CD4-positive, CD25-positive, alpha-beta regulatory T cell (primary cell): Measurements from ENCODE around the gene MARCOL. TPM values are rescaled to one million over a fixed set of nuclear protein-coding genes. Genes with fewer than 3 reads are reported as not detected.

Experiments
- ATAC-seq, 2 donors: fragments of 150-1000 bp; cut with Tn5 transposase; one replicate each; pipeline ENCODE4 v1.10.0; 2021; ENCODE audit warnings: low read depth in 2 of 2, moderate number of reproducible peaks in 2 of 2, moderate library complexity in 1 of 2
- DNase-seq, 3 donors: peaks; one replicate each; pipeline versions ENCODE4 v3.0.0 to v3.0.0-alpha.2; 2012 to 2022; ENCODE audit warnings: mixed read lengths in 1 of 3
- H3K27ac ChIP-seq: one replicate; pipeline ENCODE4 v1.7.0; 2013; ENCODE audit warnings: mild to moderate bottlenecking, low read length; ENCODE audit not compliant: insufficient read depth, poor library complexity, severe bottlenecking
- H3K27me3 ChIP-seq: one replicate; pipeline ENCODE4 v1.7.0; 2013; ENCODE audit warnings: low read length; ENCODE audit not compliant: control insufficient read depth, insufficient read depth
- H3K36me3 ChIP-seq: one replicate; pipeline ENCODE4 v1.7.0; 2013; ENCODE audit warnings: mild to moderate bottlenecking, low read length, moderate library complexity; ENCODE audit not compliant: control insufficient read depth, insufficient read depth
- H3K4me1 ChIP-seq: 2 replicates; pipeline ENCODE4 v1.7.0; 2013; ENCODE audit warnings: mild to moderate bottlenecking, low read length; ENCODE audit not compliant: insufficient read depth, control insufficient read depth, poor library complexity, severe bottlenecking
- H3K4me3 ChIP-seq: one replicate; pipeline ENCODE4 v1.7.0; 2013; ENCODE audit warnings: low read depth, mild to moderate bottlenecking, low read length, moderate library complexity
- H3K9me3 ChIP-seq, 2 experiments: 1 replicate in 1 of 2; 2 replicates in 1 of 2; pipeline ENCODE4 v1.7.0; 2013; ENCODE audit warnings: low read length in 2 of 2, mild to moderate bottlenecking in 1 of 2, moderate library complexity in 1 of 2; ENCODE audit not compliant: control insufficient read depth in 2 of 2
- H3K27ac Mint-ChIP-seq, 3 donors: one replicate each; pipeline ENCODE4 v1.8.0; 2020 to 2022; ENCODE audit warnings: mild to moderate bottlenecking in 3 of 3, mixed read lengths in 3 of 3, moderate library complexity in 2 of 3
- H3K27me3 Mint-ChIP-seq: one replicate; pipeline ENCODE4 v1.8.0; 2022; ENCODE audit warnings: mild to moderate bottlenecking, mixed read lengths
- H3K36me3 Mint-ChIP-seq: one replicate; pipeline ENCODE4 v1.8.0; 2020; ENCODE audit warnings: mixed read lengths
- H3K4me1 Mint-ChIP-seq, 4 donors: one replicate each; pipeline ENCODE4 v1.8.0; 2020 to 2022; ENCODE audit warnings: mixed read lengths in 4 of 4, mild to moderate bottlenecking in 1 of 4
- H3K4me3 Mint-ChIP-seq, 4 donors: one replicate each; pipeline ENCODE4 v1.8.0; 2020 to 2022; ENCODE audit warnings: mild to moderate bottlenecking in 4 of 4, mixed read lengths in 4 of 4, moderate library complexity in 3 of 4
- H3K9me3 Mint-ChIP-seq, 7 donors: one replicate each; pipeline ENCODE4 v1.8.0; 2020 to 2022; ENCODE audit warnings: mixed read lengths in 7 of 7, mild to moderate bottlenecking in 3 of 7, moderate library complexity in 2 of 7
- polyA plus RNA-seq, 4 donors: library from polyadenylated mRNA; unstranded; fragments of 300-500 nt; fragmentation: Illumina TruSeq; gene quantifications; one replicate each; pipeline ENCODE4 v1.2.3, GENCODE V29; 2021
- total RNA-seq: library from RNA; stranded (reverse); gene quantifications from one replicate; pipeline ENCODE4 v1.2.3, GENCODE V29; 2022

The MARCOL gene
- not detected for total RNA-seq
- polyA plus RNA-seq, result not detected

GRCh38 chr5:148238418-148238794 is at the start of gene MARCOL:
TSS of gene MARCOL (plus strand) at chr5:148238525. CDS start at chr5:148238598, 73 bp downstream.
- Mint-ChIP-seq H3K27ac (no peak within 1 kb of the TSS), H3K27me3 (no peaks in the 10 kb centered on the region), H3K4me1 (no peaks in the 10 kb centered on the region), H3K4me3 (no peak within 1 kb of the TSS), H3K9me3 (peaks cover 0 to 3% (median 0%) of the 10 kb centered on the region in 7 donors), H3K36me3 (no peaks in the 10 kb centered on the region)
- no peaks in the 10 kb centered on the region for H3K36me3 ChIP-seq
- DNase-seq, result no peak
- no peak within 1 kb of the TSS for H3K4me3 ChIP-seq
- H3K27me3 ChIP-seq, result no peaks in the 10 kb centered on the region
- no peak within 1 kb of the TSS for H3K27ac ChIP-seq
- H3K4me1 ChIP-seq, result no peaks in the 10 kb centered on the region
- no peak for ATAC-seq
- no peaks in the 10 kb centered on the region for H3K9me3 ChIP-seq

- Mint-ChIP-seq H3K36me3 (no peaks in the 10 kb centered on the region), H3K27ac (no peak overlapping the region), H3K4me3 (no peak overlapping the region), H3K27me3 (peaks cover 12% of the 10 kb centered on the region), H3K4me1 (no peaks in the 10 kb centered on the region), H3K9me3 (no peaks in the 10 kb centered on the region)
- H3K27ac ChIP-seq, result no peak overlapping the region
- H3K36me3 ChIP-seq, result no peaks in the 10 kb centered on the region
- no peaks in the 10 kb centered on the region for H3K27me3 ChIP-seq
- ATAC-seq (no peak), DNase-seq (no peak)
- H3K4me3 ChIP-seq, result no peak overlapping the region
- no peaks in the 10 kb centered on the region for H3K4me1 ChIP-seq
- no peaks in the 10 kb centered on the region for H3K9me3 ChIP-seq
Measured at GRCh38 chr5:148191010-148191409, 47.3 kb upstream of the MARCOL start.

- DNase-seq (no peak), ATAC-seq (no peak)
- Histone ChIP-seq H3K27me3 (no peaks in the 10 kb centered on the region), H3K4me1 (no peaks in the 10 kb centered on the region), H3K27ac (no peak overlapping the region), H3K9me3 (no peaks in the 10 kb centered on the region), H3K4me3 (no peak overlapping the region), H3K36me3 (no peaks in the 10 kb centered on the region)
- Mint-ChIP-seq H3K36me3 (no peaks in the 10 kb centered on the region), H3K9me3 (no peaks in the 10 kb centered on the region), H3K4me1 (no peaks in the 10 kb centered on the region), H3K27ac (no peak overlapping the region), H3K4me3 (no peak overlapping the region), H3K27me3 (peaks cover 12% of the 10 kb centered on the region)
Measured at GRCh38 chr5:148193202-148193601, 45.1 kb upstream of the MARCOL start.

GRCh38 chr5:148201151-148201550 is 37.2 kb upstream of the MARCOL start:
- H3K4me1 ChIP-seq, result no peaks in the 10 kb centered on the region
- H3K4me3 ChIP-seq, result no peak overlapping the region
- no peak for DNase-seq
- H3K27ac Mint-ChIP-seq, result no peak overlapping the region
- no peaks in the 10 kb centered on the region for H3K36me3 ChIP-seq
- peaks cover 0 to 2% (median 0%) of the 10 kb centered on the region in 7 donors for H3K9me3 Mint-ChIP-seq
- H3K27ac ChIP-seq, result no peak overlapping the region
- no peak for ATAC-seq
- H3K36me3 Mint-ChIP-seq, result no peaks in the 10 kb centered on the region
- H3K4me3 Mint-ChIP-seq, result no peak overlapping the region
- H3K27me3 ChIP-seq, result peaks cover 2% of the 10 kb centered on the region
- H3K9me3 ChIP-seq, result no peaks in the 10 kb centered on the region
- no peaks in the 10 kb centered on the region for H3K27me3 Mint-ChIP-seq
- no peaks in the 10 kb centered on the region for H3K4me1 Mint-ChIP-seq

- Mint-ChIP-seq H3K27ac (no peak within 1 kb of the TSS), H3K9me3 (peaks cover 0 to 2% (median 0%) of the 10 kb centered on the region in 7 donors), H3K4me3 (no peak within 1 kb of the TSS), H3K4me1 (no peaks in the 10 kb centered on the region), H3K27me3 (no peaks in the 10 kb centered on the region), H3K36me3 (no peaks in the 10 kb centered on the region)
- Histone ChIP-seq H3K27me3 (peaks cover 2% of the 10 kb centered on the region), H3K9me3 (no peaks in the 10 kb centered on the region), H3K27ac (no peak within 1 kb of the TSS), H3K4me3 (no peak within 1 kb of the TSS), H3K36me3 (no peaks in the 10 kb centered on the region), H3K4me1 (no peaks in the 10 kb centered on the region)
- ATAC-seq, result no peak
- no peak for DNase-seq
Measured at GRCh38 chr5:148202531-148203203, 35.7 kb upstream of the MARCOL start, which contains the start of gene SPINK6. TSS of gene SPINK6 (plus strand) at chr5:148203042. CDS start at chr5:148203097, 55 bp downstream.

GRCh38 chr5:148205044-148205806 is 33.1 kb upstream of the MARCOL start:
- H3K4me3 Mint-ChIP-seq, result no peak overlapping the region
- Histone ChIP-seq H3K9me3 (no peaks in the 10 kb centered on the region), H3K4me1 (no peaks in the 10 kb centered on the region), H3K36me3 (no peaks in the 10 kb centered on the region), H3K27ac (no peak overlapping the region), H3K4me3 (no peak overlapping the region), H3K27me3 (no peaks in the 10 kb centered on the region)
- no peak for DNase-seq
- no peak overlapping the region for H3K27ac Mint-ChIP-seq
- H3K36me3 Mint-ChIP-seq, result no peaks in the 10 kb centered on the region
- no peaks in the 10 kb centered on the region for H3K27me3 Mint-ChIP-seq
- peaks cover 0 to 2% (median 0%) of the 10 kb centered on the region in 7 donors for H3K9me3 Mint-ChIP-seq
- H3K4me1 Mint-ChIP-seq, result no peaks in the 10 kb centered on the region
- ATAC-seq, result no peak

- ATAC-seq (no peak), DNase-seq (no peak)
- Mint-ChIP-seq H3K27me3 (no peaks in the 10 kb centered on the region), H3K36me3 (no peaks in the 10 kb centered on the region), H3K4me1 (no peaks in the 10 kb centered on the region), H3K9me3 (peaks cover 0 to 2% (median 0%) of the 10 kb centered on the region in 7 donors), H3K4me3 (no peak overlapping the region), H3K27ac (no peak overlapping the region)
- Histone ChIP-seq H3K27me3 (no peaks in the 10 kb centered on the region), H3K9me3 (no peaks in the 10 kb centered on the region), H3K4me1 (no peaks in the 10 kb centered on the region), H3K36me3 (no peaks in the 10 kb centered on the region), H3K4me3 (no peak overlapping the region), H3K27ac (no peak overlapping the region)
Measured at GRCh38 chr5:148205865-148206264, 32.5 kb upstream of the MARCOL start.
